GM10248 (cell line): ENCODE results near the gene CRYBB2.

Experiments used
- CTCF ChIA-PET: fragments of 300-600 bp; sonication (Branson Sonifier 250); formaldehyde crosslinking; extraction: SDS; loops from one replicate; lab custom pipeline; 2021; ENCODE audit warnings: antibody characterized with exemption; lab: Yijun Ruan, JAX
- POLR2A ChIA-PET: fragments of 350-650 bp; sonication (Branson Sonifier 250); formaldehyde crosslinking; extraction: SDS; loops from one replicate; lab custom pipeline; 2020; ENCODE audit warnings: antibody characterized with exemption; lab: Yijun Ruan, JAX
- DNase-seq: peaks from one replicate; pipeline ENCODE4 v3.0.0; 2012; ENCODE audit errors: extremely low spot score
- TF ChIP-seq, protein P1 (sequence below): IDR thresholded peaks from 2 replicates; pipeline ENCODE4 v1.5.1; 2012; ENCODE audit warnings: mild to moderate bottlenecking, low read depth; ENCODE audit errors: extremely low read depth, missing control alignments, control extremely low read depth

CRYBB2 gene

DNA sequence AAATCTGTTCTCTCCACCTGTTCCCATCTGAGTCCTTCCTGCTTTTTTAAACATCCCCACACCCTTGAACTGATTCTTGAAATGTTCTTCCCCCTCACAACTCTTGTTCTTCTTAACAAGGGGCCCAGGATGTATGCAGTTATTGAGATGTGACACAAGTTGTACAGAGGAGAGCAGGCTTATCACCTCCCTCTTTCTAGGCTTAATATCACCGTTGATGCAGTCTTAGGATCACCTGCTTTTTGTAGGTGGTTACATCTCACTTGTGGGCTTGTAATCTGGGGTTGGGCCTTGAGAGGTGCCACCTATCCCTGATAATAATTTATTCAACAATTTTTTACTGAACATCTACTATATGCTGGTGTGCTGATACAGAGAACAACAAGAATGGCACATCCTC lies 13.6 kb upstream of the CRYBB2 start:
- CTCF ChIA-PET, result no interaction called here
- DNase-seq, result no peak
- TF ChIP-seq, protein P1, sequence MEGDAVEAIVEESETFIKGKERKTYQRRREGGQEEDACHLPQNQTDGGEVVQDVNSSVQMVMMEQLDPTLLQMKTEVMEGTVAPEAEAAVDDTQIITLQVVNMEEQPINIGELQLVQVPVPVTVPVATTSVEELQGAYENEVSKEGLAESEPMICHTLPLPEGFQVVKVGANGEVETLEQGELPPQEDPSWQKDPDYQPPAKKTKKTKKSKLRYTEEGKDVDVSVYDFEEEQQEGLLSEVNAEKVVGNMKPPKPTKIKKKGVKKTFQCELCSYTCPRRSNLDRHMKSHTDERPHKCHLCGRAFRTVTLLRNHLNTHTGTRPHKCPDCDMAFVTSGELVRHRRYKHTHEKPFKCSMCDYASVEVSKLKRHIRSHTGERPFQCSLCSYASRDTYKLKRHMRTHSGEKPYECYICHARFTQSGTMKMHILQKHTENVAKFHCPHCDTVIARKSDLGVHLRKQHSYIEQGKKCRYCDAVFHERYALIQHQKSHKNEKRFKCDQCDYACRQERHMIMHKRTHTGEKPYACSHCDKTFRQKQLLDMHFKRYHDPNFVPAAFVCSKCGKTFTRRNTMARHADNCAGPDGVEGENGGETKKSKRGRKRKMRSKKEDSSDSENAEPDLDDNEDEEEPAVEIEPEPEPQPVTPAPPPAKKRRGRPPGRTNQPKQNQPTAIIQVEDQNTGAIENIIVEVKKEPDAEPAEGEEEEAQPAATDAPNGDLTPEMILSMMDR, result no peak
- POLR2A ChIA-PET, result no interaction called here

DNA sequence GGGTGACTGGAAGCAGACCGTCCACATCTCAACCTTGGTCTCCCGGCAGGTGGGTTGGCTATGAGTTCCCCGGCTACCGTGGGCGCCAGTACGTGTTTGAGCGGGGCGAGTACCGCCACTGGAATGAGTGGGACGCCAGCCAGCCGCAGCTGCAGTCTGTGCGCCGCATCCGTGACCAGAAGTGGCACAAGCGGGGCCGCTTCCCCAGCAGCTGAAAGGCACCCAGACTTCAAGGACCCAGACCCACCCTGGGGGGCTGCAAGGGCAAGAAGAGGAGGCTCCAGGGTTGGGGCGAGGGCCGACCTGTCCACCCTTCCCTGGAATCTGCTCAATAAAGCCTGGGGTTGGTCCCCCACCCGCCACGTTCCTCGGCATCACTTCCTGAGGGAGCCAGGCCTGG lies 12.4 kb upstream of the CRYBB2 start:
- DNase-seq, result no peak
- CTCF ChIA-PET, result no interaction called here

DNA sequence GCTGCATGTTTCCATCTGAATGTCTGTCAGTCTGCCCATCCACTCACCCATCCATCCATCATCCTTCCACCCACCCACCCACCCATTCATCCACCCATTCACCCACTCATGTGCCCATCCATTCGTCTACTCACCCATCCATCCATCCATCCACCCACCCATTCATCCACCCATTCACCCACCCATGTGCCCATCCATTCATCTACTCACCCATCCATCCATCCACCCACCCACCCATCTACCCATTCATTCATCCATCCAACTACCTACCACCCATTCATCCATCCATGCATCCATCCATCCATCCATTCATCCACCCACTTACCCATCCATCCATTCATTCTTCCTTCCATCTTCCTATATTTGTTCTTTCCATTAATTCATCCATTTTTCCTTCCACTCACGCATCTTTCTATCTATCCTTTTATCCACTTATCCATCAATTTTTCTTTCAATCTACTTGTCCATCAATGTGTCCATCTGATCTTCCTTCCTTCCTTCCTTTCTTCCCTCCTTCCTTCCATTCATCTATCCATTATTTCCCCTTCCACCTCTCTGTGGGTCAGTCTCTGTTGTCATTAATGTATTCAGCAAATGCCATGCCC lies 11.8 kb upstream of the CRYBB2 start:
- POLR2A ChIA-PET, result no interaction called here
- TF ChIP-seq, protein P1, result no peak
- CTCF ChIA-PET, result no interaction called here
- DNase-seq, result no peak

More for the DNA sequence above, 12.4 kb upstream of the CRYBB2 start:
- POLR2A ChIA-PET, result no interaction called here
- TF ChIP-seq, protein P1, result no peak

DNA sequence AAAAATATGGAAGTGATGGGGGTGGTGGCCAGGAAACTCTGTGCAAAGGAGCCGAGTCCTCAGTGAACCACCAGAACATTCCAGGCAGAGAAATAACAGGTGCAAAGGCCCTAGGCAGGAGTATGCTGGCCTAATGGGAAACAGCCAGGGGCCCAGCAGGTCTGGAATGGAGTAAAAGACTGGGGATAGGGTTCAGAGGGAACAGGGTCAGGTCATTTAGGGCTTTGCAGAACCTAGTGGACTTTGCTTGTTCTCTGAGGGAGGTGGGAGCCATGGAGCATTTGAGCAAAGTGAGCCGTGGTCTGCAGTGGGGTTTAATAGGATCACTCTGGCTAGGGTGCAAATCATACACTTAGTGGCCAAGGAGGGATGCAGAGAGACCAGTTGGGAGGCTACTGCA lies 11.1 kb upstream of the CRYBB2 start:
- no peak for DNase-seq
- ChIA-PET POLR2A (no interaction called here), CTCF (no interaction called here)
- TF ChIP-seq, protein P1, result no peak

DNA sequence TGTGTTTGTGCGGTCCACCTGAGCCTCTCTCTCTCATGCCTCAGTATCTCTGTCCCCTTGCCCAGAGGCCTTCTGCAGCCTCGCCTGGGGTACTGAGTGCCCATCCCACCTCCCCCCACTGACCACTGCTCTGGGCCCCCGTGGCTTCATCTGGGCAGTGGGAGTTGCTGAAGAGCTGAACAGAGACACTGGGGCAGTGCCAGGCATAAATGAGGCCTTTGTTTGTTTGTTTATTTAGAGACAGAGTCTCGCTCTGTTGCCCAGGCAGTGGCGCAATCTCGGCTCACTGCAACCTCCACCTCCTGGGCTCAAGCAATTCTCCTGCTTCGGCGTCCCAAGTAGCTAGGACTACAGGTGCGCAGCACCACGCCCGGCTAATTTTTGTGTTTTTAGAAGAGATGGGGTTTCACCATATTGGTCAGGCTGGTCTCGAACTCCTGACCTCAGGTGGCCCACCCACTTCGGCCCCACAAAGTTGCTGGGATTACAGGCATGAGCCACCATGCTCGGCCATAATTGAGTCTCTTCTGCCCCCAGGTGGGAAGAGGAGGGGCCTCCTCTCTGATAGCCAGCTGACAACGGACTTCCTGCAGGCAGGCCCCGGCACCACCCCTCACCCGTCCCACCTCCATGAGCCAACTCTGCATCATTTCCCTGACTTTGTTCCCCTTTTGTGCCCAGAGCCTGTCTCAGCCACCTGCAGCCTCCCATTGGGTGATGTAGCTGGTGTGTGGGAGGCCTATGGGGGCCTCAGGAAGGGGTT lies 10.5 kb upstream of the CRYBB2 start:
- POLR2A ChIA-PET, result no interaction called here
- CTCF ChIA-PET, result no interaction called here
- TF ChIP-seq, protein P1, result no peak
- DNase-seq, result no peak

DNA sequence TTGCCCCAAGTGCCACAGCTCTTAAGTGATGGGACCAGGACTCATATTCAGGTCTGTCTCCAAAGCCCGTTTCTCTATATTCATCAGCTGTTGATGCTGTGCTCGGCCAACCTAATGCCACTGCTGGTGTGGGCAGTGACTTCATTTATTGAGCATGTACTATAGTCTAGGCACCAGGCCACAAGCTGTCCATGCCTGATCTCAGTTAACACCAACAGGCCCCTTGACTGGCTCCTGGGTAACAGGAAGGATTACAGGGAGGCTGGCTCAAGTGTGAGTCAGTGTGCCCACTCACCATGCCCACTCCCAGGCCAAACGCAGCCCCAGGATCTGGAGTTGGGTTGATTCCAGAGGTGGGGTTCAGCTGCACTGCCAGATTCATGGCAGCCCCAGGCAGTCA lies 8.6 kb upstream of the CRYBB2 start:
- ChIA-PET CTCF (interaction anchor here (1.2 to 3.0 kb wide), 2 partner anchors 8 to 22 kb away, joined by 3 to 24 read pairs; no protein-coding TSS in a partner anchor), POLR2A (no interaction called here)
- TF ChIP-seq, protein P1, result no peak
- no peak for DNase-seq
